Measurements from ENCODE around the gene EXOC7.

Gene EXOC7

DNA sequence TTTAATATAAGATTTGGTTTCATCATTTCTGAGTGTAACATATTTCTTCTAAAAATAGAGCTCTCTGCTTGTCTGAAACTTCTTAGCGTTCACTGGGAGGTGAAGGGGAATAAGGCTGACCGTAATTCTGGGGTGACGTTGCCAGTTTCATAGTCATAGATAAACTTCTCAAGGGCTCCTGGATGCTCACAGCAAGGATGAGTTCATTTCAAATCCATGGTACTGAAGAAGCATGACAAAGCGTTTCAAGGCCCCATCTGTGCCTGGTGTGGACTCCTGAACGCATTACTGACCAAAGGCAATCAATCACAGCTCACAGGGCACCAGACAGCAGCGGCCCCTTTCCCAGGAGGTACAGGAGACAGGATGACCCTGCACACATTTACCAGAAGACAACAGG, 64.5 kb downstream of the EXOC7 start:
- Histone ChIP-seq H3K27me3 (ENCODE audit: insufficient read depth, low read depth, severe bottlenecking) (no peaks in the 10 kb centered on the region), H3K9me3 (ENCODE audit: severe bottlenecking) (no peaks in the 10 kb centered on the region), H3K4me3 (ENCODE audit: low read depth, low read length) (no peak overlapping the region), H3K36me3 (peaks cover 69% of the 10 kb centered on the region), H3K27ac (peak overlapping the region; percentile 56)
- TF ChIP-seq, protein P1, sequence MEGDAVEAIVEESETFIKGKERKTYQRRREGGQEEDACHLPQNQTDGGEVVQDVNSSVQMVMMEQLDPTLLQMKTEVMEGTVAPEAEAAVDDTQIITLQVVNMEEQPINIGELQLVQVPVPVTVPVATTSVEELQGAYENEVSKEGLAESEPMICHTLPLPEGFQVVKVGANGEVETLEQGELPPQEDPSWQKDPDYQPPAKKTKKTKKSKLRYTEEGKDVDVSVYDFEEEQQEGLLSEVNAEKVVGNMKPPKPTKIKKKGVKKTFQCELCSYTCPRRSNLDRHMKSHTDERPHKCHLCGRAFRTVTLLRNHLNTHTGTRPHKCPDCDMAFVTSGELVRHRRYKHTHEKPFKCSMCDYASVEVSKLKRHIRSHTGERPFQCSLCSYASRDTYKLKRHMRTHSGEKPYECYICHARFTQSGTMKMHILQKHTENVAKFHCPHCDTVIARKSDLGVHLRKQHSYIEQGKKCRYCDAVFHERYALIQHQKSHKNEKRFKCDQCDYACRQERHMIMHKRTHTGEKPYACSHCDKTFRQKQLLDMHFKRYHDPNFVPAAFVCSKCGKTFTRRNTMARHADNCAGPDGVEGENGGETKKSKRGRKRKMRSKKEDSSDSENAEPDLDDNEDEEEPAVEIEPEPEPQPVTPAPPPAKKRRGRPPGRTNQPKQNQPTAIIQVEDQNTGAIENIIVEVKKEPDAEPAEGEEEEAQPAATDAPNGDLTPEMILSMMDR (IDR thresholded peaks at IDR 0.05; ENCODE audit: low read depth, low read length), result no peak
- DNase-seq, result peak; percentile 92

DNA sequence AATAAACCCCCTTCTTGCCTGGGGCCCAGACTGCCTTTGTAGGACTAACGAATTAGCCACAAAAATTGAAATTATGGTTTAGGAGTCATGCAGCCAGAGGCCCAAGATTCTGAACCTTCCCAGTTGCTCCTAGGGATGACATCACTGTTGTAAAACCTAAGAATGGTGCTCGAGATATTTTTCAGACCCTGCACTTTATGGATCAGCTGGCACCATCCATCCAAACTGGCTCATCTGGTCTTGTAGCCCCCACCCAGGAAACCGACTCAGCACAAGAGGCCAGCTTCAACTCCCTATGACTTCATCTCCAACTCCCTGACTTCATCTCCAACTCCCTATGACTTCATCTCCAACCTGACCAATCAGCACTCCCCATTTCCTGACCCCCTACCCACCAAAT, 65.5 kb downstream of the EXOC7 start:
- no peak overlapping the region; the same call in 1 of the 2 replicates for H3K27ac ChIP-seq
- TF ChIP-seq, protein P1 (IDR thresholded peaks at IDR 0.05; ENCODE audit: low read depth, low read length), result no peak

DNA sequence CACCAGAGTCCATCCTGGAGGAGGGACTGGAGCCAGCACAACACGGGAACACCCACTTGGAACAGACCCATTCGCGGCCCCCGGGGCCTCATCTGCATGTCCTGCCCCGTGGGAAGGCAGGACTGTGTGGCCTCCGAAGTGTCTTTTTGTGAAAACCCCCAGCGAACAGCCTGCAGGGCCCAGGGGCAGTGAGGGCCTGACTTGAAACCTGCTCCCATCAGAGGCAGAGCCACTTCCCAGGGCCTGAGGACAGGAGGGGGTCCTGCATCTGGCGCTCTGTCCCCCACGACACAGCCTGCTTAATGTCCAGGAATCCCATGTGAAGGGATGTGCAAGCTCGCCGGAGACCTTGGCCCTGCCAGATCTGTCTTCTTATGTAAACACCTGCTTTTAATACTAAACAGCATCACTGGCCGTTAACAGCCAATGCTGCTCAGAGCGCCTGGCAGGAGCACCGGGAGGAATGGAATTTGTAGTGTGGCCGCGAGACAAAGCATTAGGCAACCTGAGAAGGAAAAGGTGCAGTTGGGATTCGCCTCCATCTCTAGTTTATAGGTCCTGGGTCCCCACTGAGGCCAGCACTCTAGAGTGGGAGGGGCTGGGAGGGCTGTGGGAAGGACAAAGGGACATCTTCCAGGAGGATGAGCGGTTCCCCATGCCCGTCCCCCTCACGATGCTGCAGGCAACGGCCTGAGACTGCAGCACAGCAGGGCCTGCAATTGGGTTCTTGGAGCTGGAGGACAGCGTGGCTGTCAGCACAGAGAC, 66.9 kb downstream of the EXOC7 start:
- no peak for DNase-seq

More for the DNA sequence above, 65.5 kb downstream of the EXOC7 start:
- DNase-seq, result no peak
- peaks cover 58% of the 10 kb centered on the region for H3K36me3 ChIP-seq
- no peaks in the 10 kb centered on the region for H3K27me3 ChIP-seq (ENCODE audit: insufficient read depth, low read depth, severe bottlenecking)
- no peak overlapping the region for H3K4me3 ChIP-seq (ENCODE audit: low read depth, low read length)
- peaks cover 4% of the 10 kb centered on the region for H3K9me3 ChIP-seq (ENCODE audit: severe bottlenecking)

DNA sequence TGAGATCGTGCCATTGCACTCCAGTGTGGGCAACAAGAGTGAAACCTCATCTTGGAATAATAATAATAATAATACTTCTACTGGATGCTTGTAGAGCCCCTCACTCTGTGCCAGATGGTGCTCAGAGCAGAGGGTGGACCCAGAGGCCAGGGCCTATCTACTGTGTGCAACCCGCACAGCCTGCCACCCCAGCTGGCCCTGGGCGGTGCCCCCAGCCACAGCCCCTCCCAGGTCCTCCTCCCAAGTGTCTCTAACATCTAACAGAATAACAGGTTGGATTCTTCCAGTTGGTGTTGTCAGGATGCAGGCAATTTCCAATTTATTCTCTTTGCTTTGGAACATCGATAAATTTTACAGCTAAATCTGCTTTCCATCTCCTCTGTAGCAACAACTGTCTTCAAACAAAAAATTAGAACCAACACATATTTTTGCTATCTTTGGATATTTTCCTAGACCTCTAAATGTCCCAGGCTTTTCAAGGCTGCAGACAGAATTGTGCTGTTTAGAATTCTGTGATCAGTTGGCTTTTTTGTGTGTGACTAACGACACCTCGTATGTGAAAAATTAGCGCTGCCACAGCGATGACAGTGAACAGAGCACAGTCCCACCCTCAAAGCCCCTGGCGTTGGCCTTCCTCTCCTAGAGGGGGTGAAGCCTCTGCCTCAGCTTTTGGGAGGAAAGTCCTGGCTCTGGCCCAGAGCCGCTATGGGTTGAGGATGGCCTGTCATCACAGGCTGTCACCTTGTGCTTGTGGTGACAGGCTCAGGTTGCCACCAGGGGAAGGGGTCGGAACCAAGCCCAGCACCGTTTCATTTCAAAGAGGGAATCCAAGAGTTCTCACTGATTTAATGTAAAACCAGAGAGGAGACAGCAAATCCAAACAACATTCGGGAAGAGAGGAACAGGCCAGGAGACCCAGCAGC, 68.9 kb downstream of the EXOC7 start:
- H3K27me3 ChIP-seq (ENCODE audit: insufficient read depth, low read depth, severe bottlenecking), result no peaks in the 10 kb centered on the region
- peaks cover 7% of the 10 kb centered on the region for H3K9me3 ChIP-seq (ENCODE audit: severe bottlenecking)
- H3K36me3 ChIP-seq, result peaks cover 26% of the 10 kb centered on the region
- TF ChIP-seq, protein P1 (IDR thresholded peaks at IDR 0.05; ENCODE audit: low read depth, low read length), result no peak
- DNase-seq, result no peak
- no peak overlapping the region for H3K4me3 ChIP-seq (ENCODE audit: low read depth, low read length)
- H3K27ac ChIP-seq, result no peak overlapping the region

More for the DNA sequence above, 66.9 kb downstream of the EXOC7 start:
- H3K36me3 ChIP-seq, result peaks cover 45% of the 10 kb centered on the region
- no peak overlapping the region for H3K4me3 ChIP-seq (ENCODE audit: low read depth, low read length)
- H3K9me3 ChIP-seq (ENCODE audit: severe bottlenecking), result peaks cover 4% of the 10 kb centered on the region
- no peak overlapping the region for H3K27ac ChIP-seq
- TF ChIP-seq, protein P1 (IDR thresholded peaks at IDR 0.05; ENCODE audit: low read depth, low read length), result no peak
- no peaks in the 10 kb centered on the region for H3K27me3 ChIP-seq (ENCODE audit: insufficient read depth, low read depth, severe bottlenecking)

DNA sequence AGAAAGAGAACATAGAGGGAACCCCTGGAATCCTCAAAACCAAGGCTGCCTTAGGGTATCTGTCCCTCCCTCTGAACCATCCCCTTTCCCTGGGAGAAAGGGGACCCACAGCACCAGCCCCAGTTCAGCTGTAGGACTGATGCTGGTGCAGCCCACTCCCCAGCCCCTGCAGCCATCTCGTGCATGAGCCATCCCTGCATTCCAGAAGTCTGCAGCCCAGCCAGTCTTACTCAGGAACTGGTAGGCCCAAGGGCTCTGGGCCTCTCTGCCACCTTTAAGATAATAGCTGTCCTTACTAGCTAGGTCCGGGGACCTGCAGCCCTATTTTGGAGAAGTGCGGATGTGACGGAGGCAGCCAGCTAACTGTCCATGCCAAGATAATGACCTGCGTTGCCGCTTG, 70.4 kb downstream of the EXOC7 start:
- H3K4me3 ChIP-seq (ENCODE audit: low read depth, low read length), result no peak overlapping the region
- TF ChIP-seq, protein P1 (IDR thresholded peaks at IDR 0.05; ENCODE audit: low read depth, low read length), result no peak
- H3K9me3 ChIP-seq (ENCODE audit: severe bottlenecking), result peaks cover 7% of the 10 kb centered on the region
- H3K27me3 ChIP-seq (ENCODE audit: insufficient read depth, low read depth, severe bottlenecking), result no peaks in the 10 kb centered on the region
- no peak for DNase-seq
- H3K27ac ChIP-seq, result no peak overlapping the region
- H3K36me3 ChIP-seq, result peaks cover 10% of the 10 kb centered on the region
